Measurements from ENCODE around the gene TNFRSF14. TPM values are rescaled to one million over a fixed set of nuclear protein-coding genes. Genes with fewer than 3 reads are reported as not detected.

TNFRSF14 gene
- total RNA-seq, 1 experiment from 2014 or later: 4.5 TPM

DNA sequence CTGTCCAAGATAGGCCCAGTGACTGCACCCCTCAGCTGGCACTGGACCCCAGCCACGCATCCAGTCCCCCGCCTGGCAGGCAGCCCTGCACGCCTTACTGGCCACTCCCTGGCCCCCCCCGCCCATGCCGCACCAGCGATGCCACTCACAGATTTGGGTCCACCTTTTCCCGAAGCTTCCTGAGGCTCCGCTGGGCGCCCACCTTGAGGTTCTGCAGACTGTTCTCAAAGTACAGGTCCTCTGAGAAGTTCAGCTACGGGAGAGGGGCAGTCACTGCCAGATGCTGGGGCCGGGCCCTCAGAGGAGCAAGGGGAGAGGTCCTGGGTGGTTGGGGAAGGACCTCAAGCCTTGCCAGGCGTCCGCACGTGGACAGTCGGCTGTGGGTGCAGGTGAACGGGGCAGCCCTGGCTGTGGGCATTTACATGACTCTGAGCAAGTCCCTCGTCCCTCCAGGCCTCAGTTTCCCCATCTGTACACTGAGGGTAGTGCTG is 38.5 kb downstream of the TNFRSF14 start:
- Histone ChIP-seq H3K9me3 (no peaks in the 10 kb centered on the region; the same call in 1 of the 2 replicates), H3K36me3 (no peaks in the 10 kb centered on the region), H3K4me3 (no peak overlapping the region), H3K27me3 (no peaks in the 10 kb centered on the region)
- no peak for DNase-seq

DNA sequence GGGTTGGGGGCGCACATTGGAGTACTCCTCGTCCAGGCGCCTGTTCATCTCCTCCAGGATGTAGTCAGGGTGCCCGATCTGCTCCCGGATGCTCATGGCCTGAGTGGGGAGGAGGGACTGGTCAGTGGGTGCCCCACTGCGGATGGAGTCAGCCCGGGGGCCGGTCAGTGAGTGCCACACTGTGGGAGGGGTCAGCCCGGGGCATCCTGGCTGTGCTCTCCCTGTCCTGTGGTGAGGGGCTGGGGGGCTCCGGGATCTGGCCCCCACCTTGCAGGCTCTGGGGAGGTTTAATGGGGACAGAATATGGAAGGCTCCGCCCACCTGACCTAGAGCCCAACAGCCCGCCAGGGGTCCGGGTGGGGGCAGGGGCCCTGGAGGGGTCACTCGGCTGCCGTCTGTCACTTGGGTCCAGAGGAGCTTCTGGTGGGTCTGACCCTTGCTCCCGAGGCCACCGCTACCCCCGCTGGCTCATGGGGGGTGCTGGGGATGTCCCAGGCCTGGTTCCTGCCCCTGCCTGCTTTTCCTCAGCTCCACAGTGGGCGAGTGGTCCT is 39.2 kb downstream of the TNFRSF14 start:
- no peaks in the 10 kb centered on the region; the same call in 1 of the 2 replicates for H3K9me3 ChIP-seq
- H3K4me3 ChIP-seq: no peak overlapping the region
- H3K36me3 ChIP-seq: no peaks in the 10 kb centered on the region
- no peak for DNase-seq
- H3K27me3 ChIP-seq: no peaks in the 10 kb centered on the region

DNA sequence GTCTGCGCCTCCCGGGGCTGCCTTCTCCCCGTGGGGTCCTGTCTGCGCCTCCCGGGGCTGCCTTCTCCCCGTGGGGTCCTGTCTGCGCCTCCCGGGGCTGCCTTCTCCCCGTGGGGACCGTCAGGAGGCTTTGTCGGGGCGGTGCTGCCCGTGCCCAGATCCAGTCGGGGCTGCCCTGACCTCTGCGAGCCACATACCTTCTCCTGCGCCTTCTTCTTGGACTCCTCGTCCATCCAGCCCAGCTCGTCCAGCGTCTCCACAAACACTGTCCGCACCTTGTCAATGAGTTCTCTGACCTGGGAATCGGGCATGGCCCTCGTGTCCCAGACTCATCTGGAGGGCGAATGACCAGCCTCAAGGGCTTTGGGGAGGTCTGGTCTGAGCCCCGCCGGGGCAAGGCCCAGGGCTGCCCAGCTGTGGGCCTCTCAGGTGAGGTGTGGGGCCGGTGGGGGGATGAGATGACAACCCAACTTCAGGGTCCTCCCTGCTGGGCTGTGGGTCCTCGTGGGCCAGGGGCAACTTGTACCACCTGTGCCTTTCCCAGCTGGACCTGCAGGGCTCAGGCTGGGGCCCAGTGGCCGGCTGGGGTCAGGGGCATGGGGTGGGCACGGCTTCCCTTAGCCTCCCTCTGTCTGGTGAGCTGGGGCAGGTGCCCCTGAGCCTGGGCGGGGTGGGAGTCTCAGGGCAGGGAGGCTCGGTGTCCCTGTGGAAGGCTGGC is 39.8 kb downstream of the TNFRSF14 start:
- no peak for DNase-seq
- no peak overlapping the region for H3K4me3 ChIP-seq
- H3K9me3 ChIP-seq: no peaks in the 10 kb centered on the region; the same call in 1 of the 2 replicates
- 0 out of 2 replicates have a peak, but pooled peaks cover 3% of the 10 kb centered on the region for H3K27me3 ChIP-seq
- H3K36me3 ChIP-seq: no peaks in the 10 kb centered on the region

GRCh38 chr1:2596530-2597333 is 40.6 kb downstream of the TNFRSF14 start:
- DNase-seq: no peak
- Histone ChIP-seq H3K9me3 (no peaks in the 10 kb centered on the region; the same call in 1 of the 2 replicates), H3K36me3 (no peaks in the 10 kb centered on the region), H3K4me3 (no peak overlapping the region), H3K27me3 (0 out of 2 replicates have a peak, but pooled peaks cover 3% of the 10 kb centered on the region)

DNA sequence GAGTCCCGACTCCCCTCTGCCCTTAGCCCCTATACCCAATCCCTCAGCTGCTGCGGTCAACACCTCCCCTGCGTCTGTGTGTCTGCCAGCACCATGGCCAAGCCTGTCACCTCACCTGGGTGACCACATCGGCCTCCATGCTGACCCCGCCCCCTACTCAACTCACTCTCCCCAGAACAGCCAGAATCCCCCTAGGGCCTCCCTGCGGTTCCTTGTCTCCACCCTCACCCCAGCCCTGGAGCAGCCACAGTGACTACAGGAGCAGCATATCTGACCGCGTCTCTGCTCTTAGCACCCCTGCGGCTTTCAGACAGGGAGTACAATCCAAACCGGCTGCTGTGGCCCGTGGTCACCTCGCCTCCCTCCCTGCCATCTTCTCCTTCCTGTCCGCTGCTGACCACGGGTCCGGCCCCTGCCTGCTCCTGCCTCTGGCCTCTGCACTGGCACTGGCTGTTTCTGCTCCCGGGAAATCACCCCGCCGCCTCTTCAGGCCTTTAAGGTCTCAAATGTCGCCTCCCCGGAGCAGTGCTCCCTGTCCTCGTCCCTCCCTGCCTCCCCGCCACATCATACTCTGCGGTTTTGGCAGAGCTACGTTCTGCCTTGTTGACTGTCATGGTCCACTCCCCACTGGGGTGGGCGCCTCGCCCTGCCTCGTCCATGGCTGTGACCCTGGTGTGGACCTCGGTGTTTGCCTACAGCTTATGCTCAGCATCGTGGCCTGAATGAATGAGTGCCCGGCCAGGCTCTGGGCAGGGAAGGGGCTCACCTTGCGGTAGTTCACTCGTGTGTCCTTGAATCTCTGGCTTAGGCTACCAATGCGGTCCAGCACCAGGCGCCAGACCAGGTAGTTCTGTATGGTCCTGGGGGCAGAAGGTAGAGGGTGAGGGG is 41.5 kb downstream of the TNFRSF14 start:
- no peak for DNase-seq
- Histone ChIP-seq H3K27me3 (0 out of 2 replicates have a peak, but pooled peaks cover 3% of the 10 kb centered on the region), H3K36me3 (no peaks in the 10 kb centered on the region), H3K4me3 (no peak overlapping the region), H3K9me3 (no peaks in the 10 kb centered on the region; the same call in 1 of the 2 replicates)

- no peak for DNase-seq
- no peaks in the 10 kb centered on the region; the same call in 1 of the 2 replicates for H3K9me3 ChIP-seq
- 0 out of 2 replicates have a peak, but pooled peaks cover 3% of the 10 kb centered on the region for H3K27me3 ChIP-seq
- no peaks in the 10 kb centered on the region for H3K36me3 ChIP-seq
- no peak overlapping the region for H3K4me3 ChIP-seq
Measured at GRCh38 chr1:2598329-2598931, 42.3 kb downstream of the TNFRSF14 start.

- H3K9me3 ChIP-seq: no peaks in the 10 kb centered on the region; the same call in 1 of the 2 replicates
- H3K4me3 ChIP-seq: no peak overlapping the region
- DNase-seq: no peak
- 0 out of 2 replicates have a peak, but pooled peaks cover 3% of the 10 kb centered on the region for H3K27me3 ChIP-seq
- H3K36me3 ChIP-seq: no peaks in the 10 kb centered on the region
Measured at GRCh38 chr1:2601721-2602303, 45.6 kb downstream of the TNFRSF14 start.

GRCh38 chr1:2602311-2602835 is 46.2 kb downstream of the TNFRSF14 start:
- DNase-seq: no peak
- H3K27me3 ChIP-seq: 0 out of 2 replicates have a peak, but pooled peaks cover 3% of the 10 kb centered on the region
- no peaks in the 10 kb centered on the region; the same call in 1 of the 2 replicates for H3K9me3 ChIP-seq
- H3K4me3 ChIP-seq: no peak overlapping the region
- H3K36me3 ChIP-seq: no peaks in the 10 kb centered on the region

GRCh38 chr1:2602866-2603520 is 46.8 kb downstream of the TNFRSF14 start:
- Histone ChIP-seq H3K36me3 (no peaks in the 10 kb centered on the region), H3K27me3 (0 out of 2 replicates have a peak, but pooled peaks cover 3% of the 10 kb centered on the region), H3K9me3 (no peaks in the 10 kb centered on the region; the same call in 1 of the 2 replicates), H3K4me3 (no peak overlapping the region)
- no peak for DNase-seq

DNA sequence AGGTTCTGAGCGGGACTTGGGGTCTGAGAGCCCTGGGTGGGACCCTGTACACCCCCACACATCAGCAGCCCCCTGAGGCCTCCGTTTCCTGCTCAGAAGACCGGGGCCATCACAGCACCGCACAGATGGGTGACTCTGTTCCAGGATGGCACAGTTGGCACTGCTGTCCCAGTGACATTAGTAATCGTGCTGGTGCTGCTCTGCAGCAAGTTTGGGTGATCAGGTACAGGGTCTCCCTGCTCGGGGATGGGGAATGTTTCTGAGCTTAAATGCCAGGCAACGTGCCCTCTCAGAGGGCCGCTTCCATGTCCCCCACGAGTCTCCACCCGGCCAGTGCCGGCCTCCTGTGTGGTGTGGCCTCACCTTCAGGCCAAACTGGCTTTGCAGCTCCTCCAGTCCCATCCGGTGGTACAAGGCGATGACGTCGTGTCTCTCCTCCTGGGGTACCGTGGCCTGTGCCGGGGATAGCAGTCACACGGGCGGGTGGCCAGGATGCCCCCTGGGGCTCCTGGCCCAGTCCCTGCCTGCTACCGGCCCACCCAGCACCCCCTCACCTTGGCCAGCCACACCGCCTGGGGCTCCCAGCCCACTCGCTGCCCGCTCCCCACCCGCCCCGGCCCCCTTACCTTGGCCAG is 47.5 kb downstream of the TNFRSF14 start:
- Histone ChIP-seq H3K9me3 (no peaks in the 10 kb centered on the region; the same call in 1 of the 2 replicates), H3K4me3 (no peak overlapping the region), H3K36me3 (no peaks in the 10 kb centered on the region), H3K27me3 (0 out of 2 replicates have a peak, but pooled peaks cover 3% of the 10 kb centered on the region)
- DNase-seq: no peak

DNA sequence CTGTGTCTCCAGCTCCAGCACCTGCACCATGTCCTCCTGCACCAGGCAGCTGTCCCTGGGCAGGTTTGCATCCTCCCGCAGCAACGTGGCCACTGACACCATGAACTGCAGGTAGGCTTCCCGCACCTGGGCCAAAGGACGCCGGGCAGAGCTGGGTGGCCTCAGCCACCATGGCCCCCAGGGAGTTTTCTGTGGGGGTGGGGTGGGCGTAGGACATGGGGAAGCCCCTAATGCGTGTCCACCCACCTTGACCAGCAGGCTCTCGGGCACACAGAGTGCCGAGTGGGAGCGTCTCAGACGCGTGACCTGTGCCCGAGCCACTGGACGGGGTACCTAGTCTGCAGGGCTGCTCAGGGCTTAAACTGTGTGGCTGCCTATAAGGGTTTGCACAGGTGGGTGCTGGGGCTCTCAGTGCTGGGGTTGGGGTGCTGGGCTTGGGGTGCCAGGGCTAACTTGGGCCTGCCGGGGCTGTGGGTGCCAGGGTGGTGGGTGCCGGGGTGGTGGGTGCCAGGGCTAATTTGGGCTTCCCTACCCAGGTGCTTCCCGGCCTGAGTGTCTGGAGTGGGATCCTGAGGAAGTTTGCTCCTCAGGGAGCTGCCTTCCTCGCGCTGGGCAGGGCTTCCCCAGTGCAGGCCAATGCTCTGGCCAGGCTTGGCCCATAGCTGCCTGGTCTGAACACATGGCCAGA is 48.1 kb downstream of the TNFRSF14 start:
- Histone ChIP-seq H3K27me3 (0 out of 2 replicates have a peak, but pooled peaks cover 3% of the 10 kb centered on the region), H3K4me3 (no peak overlapping the region), H3K9me3 (no peaks in the 10 kb centered on the region), H3K36me3 (no peaks in the 10 kb centered on the region)
- DNase-seq: no peak

DNA sequence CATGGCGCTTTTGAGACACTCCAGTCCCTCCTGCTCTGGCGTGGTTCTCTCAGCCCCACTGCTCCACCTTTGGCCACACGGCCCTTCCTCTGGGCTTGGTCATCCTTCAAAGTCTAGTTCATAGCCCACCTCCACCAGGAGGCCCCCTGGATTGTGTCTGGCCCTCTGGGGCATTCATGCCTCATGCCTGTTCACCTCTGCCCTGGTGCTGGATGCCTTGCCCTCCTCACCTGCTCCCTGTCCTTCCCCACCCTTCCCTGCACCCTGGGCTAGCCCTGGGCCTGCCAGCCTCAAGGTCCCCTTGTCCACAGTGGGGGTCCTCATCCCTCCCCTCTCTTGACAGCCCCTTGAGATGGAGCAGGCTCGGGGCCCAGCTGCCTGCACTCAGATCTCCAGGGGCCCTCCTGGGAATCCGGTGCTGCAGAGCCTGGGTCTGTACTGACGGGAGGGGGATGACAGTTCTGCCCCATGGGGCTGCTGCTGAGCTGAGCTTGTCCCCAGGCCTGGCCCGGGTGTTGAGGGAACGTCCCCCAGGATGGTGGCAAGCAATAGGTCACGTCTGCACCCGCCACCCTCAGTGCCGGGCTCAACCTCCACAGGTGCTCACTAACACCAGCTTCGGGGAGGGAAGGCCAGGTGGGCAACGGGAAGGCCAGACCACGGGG is 48.8 kb downstream of the TNFRSF14 start:
- no peak for DNase-seq
- H3K4me3 ChIP-seq: no peak overlapping the region
- no peaks in the 10 kb centered on the region for H3K9me3 ChIP-seq
- no peaks in the 10 kb centered on the region for H3K36me3 ChIP-seq
- 0 out of 2 replicates have a peak, but pooled peaks cover 3% of the 10 kb centered on the region for H3K27me3 ChIP-seq

Data from MG63 (cell line).